HPDE6-E6E7 (cell line): ENCODE measurements around the gene OR6B1.
"Not testable (repeated sequence)": the region's sequence is repeated elsewhere in the genome, so short reads cannot be mapped to it uniquely, and the experiment has no call there.

ENCODE experiments used
- DNase-seq: peaks from one replicate; pipeline ENCODE4 v3.0.0; 2011; ENCODE audit warnings: missing footprints; ENCODE audit errors: extremely low spot score

OR6B1 gene

DNA sequence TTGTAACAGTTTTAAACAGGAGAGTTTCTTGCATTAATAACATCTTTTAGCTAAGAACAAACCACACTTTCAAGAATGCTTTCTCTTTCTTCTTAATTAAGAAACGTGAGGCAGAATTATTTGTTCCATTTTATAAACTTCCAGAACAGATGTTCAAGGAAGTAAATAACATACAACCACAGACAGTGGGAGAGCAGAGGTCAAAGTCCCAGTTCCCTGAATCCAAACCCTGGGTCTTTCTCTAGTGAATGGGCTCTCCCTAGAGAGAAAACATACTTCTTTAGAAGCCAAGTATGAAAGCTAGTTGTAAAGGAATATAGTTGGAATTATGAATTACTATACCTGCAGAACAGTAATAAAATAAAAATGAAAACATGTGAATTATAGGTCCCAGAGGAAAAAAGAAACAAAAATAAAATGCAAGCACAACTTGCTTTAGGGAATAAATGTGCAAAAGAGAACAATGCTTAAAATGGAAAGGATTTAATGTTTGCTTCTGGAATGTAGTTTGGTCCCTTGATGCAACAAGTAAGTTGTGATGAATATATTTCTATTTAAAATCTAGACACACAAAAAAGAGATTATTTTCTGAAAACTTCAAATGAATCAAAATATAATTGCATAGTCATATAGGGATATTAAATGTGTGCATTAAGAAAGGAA lies 6.0 kb downstream of the OR6B1 start:
- DNase-seq, result no peak

DNA sequence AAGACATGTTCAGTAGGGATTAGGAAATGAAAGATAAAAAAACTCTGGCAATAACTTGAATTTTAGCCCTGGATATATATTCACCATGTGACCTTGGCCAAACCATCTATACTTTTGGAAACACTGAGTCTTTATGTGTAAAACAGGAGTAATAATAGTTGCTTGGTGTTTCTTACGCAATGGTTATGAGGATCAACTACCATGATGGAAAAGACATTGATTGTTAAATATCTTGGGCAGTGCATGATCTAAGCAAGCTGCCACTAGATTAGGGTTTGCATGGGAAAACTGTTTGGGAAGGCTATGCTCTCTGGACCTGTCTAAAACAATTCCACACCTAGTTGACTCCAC lies 6.5 kb downstream of the OR6B1 start:
- DNase-seq, result no peak

DNA sequence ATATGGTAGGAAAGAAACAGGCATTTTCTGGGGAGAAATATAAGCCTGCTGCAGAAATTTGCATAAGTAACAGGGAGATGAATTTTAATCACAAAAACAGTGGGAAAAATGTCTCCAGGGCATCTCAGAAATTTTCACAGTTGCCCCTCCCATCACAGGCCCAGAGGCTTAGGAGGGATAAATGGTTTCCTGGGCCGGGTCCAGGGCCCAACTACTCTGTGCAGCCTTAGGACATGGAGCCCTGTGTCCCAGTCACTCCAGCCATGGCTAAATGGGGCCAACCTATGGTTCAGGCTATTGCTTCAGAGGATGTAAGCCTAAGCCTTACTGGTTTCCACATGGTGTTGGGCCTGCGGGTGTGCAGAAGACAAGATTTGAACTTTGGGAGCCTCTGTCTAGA lies 9.2 kb downstream of the OR6B1 start:
- no peak for DNase-seq

DNA sequence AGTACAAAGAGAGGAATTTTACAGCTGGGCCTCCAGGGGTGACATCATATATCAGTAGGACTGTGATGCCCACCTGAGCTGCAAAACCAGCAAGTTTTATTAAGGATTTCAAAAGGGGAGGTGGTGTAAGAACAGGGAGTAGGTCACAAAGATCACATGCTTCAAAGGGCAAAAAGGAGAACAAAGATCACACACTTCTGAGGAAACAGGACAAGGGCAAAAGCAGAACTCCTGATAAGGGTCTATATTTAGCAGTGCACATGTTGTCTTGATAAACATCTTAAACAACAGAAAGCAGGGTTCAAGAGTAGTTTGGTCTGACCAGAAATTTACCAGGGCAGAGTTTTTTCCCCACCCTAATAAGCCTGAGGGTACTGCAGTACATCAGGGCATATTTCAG lies 9.9 kb downstream of the OR6B1 start:
- not testable (repeated sequence) for DNase-seq

DNA sequence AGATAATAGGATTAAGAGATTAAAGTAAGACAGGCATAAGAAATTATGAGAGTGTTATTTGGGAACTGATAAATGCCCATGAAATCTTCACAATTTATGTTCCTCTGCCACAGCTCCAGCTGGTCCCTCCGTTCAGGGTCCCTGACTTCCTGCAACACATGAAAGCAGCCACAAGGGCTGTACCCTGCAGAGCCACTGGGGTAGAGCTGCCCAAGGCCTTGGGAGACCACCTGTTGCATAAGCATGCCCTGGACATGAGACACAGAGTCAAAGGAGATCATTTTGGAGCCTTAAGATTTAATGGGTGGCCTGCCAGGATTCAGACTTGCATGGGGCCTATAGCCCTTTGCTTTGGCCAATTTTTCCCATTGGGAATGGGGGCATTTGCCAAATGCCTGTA lies 10.7 kb downstream of the OR6B1 start:
- not testable (repeated sequence) for DNase-seq

DNA sequence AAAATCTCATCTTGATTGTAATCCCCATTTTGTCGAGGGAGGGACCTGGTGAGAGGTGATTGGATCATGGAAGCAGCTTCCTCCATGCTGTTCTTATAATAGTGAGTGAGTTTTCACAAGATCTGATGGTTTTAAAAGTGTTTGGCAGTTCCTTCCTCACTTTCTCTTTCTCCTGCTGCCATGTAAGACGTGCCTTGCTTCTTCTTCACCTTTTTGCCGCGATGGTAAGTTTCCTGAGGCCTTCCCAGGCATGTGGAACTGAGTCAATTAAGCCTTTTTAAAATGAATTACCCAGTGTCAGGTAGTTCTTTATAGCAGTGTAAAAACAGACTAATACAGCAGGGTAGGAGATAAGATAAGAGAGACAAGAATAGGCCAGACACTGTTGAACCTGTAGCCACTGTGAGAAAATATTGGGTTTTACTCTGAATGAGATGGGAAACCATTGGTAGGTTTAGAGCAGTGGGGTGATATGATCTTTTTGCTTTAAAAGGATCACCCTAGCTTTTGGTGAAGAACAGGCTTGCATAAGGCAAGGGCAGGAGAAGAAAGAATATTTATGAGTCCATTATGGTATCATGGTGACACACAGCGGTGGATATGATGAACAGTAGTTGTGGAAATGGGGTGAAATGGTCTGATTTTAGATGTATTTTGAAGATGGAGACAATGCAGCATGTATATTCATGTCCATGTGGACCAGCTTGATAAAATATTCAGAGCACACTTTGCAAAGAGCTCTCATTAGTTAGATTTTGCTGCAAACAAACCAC lies 11.5 kb downstream of the OR6B1 start:
- no peak for DNase-seq

DNA sequence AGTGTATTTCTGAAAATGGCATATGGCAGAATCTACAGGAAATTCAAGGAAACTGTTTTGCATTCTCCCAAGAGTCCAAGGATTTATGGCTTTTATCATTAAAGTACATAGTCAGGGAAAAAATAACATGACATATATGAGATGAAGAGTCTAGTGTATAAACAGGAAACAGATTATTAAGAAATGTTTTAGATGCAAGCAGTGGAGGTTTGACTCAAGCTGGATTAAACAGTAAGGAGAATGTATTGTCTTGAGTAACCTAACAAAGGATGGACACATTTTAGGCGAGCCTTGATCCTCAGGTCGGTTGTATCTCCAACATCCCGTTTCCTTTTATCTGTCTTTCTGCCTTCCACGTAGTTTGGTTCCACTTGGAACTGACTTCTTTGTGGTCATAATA lies 17.9 kb downstream of the OR6B1 start:
- no peak for DNase-seq

DNA sequence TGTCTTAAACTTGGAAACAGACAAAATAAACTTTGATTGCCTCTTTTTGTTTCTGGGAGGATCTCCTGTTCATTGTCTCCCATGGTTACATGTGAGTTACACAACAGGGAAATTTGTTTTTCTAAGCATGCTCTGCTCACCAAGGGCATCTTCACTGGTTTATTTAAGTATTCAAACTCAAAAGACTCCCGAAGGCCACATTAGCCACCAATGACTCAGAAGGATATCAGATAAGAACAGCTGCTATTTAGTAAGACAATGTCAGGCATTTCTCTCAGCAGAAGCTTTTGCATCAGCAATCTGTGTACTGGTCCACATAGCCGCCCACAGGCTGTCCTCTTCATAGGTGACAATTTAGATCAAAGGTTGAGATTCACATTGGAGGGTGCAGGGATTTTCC lies 19.3 kb downstream of the OR6B1 start:
- DNase-seq, result no peak

DNA sequence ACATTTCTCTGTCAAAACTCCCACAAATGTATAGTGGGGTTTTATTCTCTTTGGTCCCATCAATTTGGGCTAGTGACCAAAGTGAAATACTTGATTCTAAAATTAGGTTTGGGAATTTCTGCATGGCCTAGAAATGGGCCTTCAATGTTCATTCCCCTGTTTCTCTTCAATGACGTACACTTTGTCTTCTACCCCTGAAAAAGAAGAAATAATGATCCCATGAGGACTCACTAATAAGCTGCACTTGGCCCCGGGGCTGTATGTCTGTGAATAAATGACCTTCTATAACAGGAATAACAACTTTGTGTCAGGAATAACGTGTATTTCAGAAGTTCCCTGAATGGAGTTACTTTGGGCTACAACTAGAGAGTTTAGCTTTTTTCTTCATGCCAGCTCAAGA lies 20.2 kb downstream of the OR6B1 start:
- DNase-seq, result no peak

DNA sequence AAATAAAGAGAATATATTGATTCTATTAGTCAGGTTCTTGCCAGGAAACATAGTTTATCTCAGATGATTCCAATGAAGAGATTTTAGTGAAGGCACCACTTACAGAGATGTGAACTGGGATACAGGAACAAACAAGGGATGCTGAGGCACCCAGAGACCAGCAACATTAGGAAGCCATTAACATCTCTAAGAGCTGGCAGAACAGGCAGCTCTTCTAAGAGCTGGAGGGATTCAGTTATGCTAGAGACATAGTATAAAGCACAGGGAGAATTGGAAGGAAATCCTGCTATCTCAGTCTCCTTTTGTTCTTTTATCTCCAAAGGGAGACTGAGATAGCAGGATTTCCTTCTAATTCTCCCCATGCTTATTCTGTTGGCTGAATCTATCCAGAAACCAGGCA lies 22.0 kb downstream of the OR6B1 start:
- no peak for DNase-seq

DNA sequence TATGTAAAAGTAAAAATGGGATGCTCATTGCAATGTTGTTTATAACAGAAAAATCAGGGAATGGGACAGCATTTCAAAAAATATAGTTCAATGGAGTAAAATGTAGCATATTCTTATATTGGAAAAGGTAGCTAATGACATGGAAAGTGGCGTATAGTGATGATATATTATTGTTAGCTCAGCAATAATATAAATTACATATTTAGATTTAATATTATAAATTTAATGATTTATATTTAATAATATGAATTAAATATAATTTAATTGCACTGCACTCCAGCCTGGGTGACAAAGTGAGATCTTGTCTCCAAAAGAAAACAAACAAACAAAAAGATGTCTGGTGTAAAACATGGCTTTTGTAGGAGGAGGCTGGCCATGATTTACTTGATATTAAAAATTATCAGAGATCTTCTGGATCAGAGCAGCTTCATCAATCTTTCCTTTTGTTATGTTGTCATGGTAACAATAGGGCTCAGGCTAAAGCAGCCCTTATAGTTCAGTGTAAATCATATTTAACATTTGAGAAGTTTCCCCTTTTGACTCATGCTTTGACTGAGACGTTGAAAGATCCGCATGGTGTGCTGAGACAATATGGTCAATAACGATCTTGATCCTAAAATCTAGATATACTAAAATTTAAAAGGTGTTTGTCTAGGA lies 23.2 kb downstream of the OR6B1 start:
- DNase-seq, result no peak

DNA sequence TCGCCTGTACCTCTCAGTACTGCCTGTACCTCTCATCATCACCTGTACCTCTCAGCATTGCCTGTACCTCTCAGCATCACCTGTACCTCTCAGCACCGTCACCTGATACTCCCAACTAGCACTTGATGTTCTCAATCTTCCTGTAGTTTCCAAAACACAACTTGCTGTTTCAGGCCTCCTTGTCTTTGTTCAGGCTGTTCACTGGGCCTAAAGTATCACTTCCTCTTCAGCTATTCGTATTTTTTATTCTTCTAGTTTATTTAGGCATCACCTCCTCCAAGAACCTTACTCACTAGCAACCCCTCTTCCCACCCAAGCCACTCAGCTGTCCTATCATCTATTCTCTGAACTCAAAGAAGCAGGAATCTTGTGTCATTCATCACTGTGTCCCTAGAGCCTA lies 24.1 kb downstream of the OR6B1 start:
- DNase-seq, result no peak

DNA sequence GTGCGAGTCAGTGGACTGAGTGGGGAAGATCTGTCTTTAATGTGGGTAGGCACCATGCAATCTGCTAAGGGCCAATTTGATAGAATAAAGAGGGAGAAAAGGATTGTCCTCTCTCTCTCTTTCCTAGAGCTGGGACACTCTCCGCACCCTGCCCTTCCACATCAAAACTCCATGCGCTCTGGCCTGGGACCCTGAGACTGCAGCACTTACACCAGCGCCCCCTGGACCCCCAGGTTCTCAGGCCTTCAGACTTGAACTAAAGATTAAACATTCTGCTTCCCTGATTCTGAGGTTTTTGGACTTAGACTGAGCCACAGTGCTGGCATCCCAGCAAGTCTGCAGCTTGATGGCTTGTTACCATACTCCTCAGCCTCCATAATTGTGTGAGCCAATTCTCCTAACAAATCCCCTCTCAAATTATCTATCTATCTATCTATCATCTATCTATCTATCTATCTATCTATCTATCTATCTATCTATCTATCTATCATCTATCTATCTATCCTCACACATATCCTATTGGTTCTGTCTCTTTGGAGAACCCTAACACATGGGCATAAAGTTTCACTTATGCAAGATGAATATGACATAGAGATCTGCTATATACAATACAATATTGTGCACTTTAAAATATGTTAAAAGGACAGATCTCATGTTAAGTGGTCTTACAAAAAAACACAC lies 26.2 kb downstream of the OR6B1 start:
- DNase-seq, result no peak

DNA sequence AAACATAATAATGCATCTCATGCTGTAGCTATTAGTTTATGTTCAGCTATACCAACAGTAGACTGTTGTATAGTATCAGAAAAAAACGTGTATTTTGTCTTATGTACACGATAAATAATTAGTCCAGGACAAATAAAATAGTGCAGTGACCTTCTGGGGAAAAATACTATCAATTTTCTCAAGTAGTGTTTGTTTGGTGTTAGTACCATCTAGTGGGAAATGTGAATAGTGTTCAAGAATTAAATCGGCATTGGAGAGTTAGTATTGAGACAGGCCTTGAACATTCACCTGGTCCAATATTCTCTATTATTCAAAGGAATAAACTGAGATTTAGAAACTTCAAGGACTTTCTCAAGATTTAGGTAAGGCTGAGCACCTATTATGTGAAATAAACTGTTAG lies 26.9 kb downstream of the OR6B1 start:
- no peak for DNase-seq

DNA sequence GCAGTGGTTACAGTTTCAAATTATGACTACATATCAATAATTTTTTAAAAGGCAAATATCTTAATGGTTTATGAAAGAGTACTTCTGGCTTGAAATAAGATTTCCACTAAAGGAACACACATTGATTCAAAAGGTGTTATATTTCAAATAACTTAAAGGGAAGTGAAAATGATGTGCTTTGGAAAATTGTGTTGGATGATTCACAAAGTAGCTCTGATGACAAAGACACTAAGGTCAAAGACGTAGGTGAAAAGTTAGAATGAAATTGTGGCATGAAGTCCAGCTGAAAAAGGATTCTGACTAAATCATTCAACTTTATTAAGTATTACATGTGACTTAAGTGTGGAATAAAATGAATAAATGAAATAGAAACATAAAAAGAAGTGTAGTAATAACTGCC lies 27.9 kb downstream of the OR6B1 start:
- DNase-seq, result no peak

DNA sequence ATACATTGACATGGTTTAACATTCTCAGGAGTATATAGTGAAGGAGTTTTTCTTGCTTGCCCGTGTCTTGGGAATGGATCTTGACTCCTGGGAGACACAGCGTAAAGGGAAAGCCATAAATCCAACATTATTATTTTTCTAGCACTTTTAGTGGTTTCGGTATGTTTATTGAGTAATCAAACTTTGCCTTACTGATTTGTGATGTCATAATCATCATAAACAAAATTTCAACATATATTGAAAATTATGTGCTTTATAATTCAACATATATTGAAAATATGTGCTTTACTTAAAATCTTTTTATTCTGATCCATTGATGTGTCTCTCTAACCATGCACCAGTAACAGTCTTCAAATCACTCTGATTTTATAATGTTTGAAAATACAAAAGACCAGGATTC lies 28.4 kb downstream of the OR6B1 start:
- no peak for DNase-seq

DNA sequence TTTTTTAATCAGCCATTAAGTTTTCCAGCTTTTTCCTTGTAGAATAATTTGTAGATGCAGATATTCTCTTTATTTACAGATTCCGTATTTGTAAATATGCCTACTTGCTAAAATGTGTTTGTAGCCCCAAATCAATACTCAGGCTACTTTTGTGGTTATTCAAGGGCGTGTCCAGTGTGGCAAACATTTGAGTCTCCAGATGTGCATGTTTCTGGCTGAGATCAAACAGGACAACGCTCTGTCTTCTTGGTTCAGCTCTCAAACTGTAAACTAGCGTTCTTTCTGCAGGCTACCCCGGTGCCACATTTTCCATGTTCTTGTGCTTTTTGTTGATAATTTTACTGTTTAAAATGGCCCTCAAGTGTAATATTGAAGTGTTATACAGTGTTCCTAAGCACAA lies 32.4 kb downstream of the OR6B1 start:
- no peak for DNase-seq

DNA sequence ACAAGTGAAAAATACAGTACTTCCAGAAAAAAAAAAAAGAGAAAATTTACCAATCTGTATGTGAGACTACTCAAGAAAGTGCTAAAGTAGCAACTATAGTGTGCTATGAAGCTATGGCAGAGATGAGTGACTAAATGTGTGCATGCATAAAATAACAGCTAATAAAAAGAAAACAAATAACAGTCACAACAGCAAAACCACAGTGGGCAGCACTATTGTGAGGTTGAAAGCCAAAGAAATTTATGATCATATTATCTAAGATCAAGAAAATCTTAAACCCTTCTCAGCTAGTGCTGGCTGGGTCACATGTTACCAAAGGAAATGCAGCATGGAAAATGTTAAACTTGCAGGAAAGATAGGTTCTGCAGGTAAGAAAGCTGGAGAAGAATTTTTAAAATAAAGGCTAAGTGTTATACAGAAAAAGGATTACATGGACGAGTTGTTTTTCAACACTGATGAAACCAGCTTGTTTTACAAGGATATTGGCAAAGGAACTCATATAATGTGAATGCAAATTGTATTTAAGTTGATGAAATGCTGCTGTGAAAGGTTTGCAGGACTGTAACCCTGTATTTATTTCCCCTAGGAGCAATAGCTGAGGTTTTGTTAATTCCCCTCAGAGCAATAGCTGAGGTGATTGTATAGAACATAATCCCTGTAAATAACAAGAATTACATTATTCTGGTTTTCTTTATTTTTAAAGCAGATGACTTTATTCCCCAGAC lies 33.0 kb downstream of the OR6B1 start:
- DNase-seq, result no peak

DNA sequence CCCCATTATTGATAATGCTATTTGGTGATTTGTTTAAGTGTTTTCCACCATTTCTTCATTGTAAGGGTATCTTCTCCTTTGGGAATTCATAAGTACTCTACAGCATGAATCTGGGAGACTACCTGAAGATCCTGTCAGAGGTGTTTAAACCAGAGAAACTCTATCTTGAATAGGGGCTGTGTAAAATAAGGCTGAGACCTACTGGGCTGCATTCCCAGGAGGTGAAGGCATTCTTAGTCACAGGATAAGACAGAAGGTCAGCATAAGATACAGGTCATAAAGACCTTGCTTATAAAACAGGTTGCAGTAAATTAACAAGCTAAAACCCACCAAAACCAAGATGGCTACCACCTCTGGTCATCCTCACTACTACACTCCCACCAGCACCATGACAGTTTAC lies 35.3 kb downstream of the OR6B1 start:
- DNase-seq, result no peak

DNA sequence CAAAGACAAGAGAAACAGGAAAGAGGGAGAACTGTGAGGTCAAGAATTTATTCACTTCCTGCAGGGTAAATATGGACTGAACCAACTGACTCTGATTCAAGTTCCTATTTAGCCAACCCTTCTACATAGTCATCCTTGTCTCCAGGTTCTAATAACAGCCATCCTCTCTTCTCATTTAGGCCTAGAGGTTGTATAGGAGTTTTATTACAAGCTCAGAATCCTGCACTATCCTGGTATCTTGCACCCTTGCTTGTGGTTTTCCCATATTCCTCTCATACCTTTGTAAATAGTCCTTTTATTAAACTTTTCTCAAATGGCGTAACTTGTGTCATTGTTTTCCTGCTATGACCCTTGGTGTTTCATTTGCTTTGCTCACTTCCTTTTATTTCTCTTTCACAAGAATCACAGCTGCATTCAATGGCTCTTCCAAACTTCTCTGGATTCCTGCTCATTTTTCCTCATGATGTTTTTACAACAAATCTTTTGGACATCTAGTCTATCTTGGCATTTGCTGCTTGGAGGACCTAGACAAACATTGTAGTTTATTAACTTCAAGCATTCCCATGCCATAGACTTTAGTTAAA lies 36.3 kb downstream of the OR6B1 start:
- DNase-seq, result no peak

DNA sequence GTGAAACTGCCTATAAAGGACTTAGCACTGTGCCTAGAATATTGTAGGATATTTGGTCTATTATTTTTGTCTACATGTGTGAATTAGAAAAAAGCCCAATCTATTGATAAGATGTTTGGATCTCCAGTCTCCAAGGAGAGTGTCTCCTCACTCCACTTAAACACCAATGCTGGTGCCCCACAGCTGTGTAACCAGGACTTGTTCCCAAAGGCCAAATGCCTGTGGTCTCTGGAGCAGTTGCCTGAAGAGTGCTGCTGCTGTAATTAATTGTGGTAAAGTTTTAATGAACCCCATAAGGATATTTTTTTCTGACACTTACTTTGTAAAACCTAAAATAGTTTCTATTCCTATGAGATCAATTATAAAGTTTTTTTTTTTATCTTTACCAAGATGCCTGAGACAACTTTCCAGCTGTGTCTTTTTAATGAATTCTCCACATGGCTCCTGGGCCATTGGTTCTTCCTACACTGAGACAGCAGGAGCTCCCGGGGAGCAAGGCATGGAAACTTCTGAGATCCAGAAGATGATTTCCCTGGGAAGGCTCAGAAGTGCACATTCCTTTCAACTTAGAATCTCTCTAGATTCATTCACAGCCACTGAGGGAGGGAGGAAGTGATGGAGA lies 37.4 kb downstream of the OR6B1 start:
- no peak for DNase-seq
